ENCODE results near the gene CHPF2.

- no peak for TF ChIP-seq CTCF (IDR thresholded peaks at IDR 0.05; ENCODE audit: poor library complexity)
- no peak for TF ChIP-seq EZH2 (IDR thresholded peaks at IDR 0.05; ENCODE audit: borderline replicate concordance)
- TF ChIP-seq EZH2phosphoT487 (IDR thresholded peaks at IDR 0.05; ENCODE audit: low read depth, severe bottlenecking, unreplicated experiment), result no peak
These were observed 30.9 kb upstream of the CHPF2 start for GRCh38 chr7:151201344-151201743.
